Measurements from ENCODE around the gene FGD2.

DNA sequence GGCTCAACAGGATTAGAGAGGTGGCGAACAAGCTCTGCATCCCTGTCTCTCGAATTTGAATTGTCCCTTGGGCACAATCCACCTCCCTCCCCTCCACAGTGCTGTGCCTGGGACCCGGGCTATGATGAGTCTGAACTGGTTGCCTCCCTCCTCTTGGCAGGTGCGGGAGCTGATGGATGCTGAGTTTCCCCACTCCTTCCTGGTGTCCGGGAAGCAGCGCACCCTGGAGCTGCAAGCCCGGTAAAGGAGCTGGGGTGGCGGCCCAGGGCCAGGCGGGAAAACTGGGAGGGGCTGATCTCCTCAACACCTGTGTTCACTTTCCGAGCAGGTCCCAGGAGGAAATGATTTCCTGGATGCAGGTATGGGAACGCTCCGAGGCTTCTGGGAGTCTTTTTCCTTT lies 14.9 kb downstream of the FGD2 start:
- TF ChIP-seq GATA2 (IDR thresholded peaks at IDR 0.05; ENCODE audit: low read depth, low read length) (no peak), GATA3 (IDR thresholded peaks at IDR 0.05; ENCODE audit: low read depth, low read length) (no peak)
